ENCODE results near the gene MSH5. TPM values are rescaled to one million over a fixed set of nuclear protein-coding genes. Genes with fewer than 3 reads are reported as not detected.

Gene MSH5
- total and polyA plus RNA-seq, 2 of the 13 experiments (the other 11 are each of a cell fraction or from before 2014, with no cell fraction given): 10.2 to 38.7 TPM

DNA sequence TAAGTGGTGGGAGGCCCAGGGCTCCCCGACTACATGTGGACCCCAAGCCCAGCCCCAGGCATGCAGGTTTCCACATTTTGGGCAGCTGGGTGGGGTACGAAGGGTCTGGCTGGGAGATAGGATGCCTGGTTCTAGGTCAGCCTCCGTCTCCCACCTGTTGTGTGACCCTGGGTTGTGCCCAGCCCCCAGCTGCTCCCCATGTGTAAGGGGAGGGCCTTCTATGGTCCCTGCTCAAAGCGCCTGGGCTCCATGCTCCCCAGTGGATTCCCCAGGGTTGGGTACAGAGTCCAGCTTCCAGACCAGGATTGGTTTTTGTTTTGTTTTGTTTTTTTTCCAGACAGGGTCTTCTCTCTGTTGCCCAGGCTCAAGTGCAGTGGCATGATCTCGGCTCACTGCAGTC lies 38.4 kb downstream of the MSH5 start (continued):
- TF ChIP-seq ZNF12 (CRISPR knock-in tag; IDR thresholded peaks at IDR 0.05): no peak
- no peak for TF ChIP-seq ZNF382 (CRISPR knock-in tag; IDR thresholded peaks at IDR 0.05; ENCODE audit: borderline replicate concordance)
- no peak for TF ChIP-seq GTF2F1 (IDR thresholded peaks at IDR 0.05; ENCODE audit: low read length)
- TF ChIP-seq, protein P1, sequence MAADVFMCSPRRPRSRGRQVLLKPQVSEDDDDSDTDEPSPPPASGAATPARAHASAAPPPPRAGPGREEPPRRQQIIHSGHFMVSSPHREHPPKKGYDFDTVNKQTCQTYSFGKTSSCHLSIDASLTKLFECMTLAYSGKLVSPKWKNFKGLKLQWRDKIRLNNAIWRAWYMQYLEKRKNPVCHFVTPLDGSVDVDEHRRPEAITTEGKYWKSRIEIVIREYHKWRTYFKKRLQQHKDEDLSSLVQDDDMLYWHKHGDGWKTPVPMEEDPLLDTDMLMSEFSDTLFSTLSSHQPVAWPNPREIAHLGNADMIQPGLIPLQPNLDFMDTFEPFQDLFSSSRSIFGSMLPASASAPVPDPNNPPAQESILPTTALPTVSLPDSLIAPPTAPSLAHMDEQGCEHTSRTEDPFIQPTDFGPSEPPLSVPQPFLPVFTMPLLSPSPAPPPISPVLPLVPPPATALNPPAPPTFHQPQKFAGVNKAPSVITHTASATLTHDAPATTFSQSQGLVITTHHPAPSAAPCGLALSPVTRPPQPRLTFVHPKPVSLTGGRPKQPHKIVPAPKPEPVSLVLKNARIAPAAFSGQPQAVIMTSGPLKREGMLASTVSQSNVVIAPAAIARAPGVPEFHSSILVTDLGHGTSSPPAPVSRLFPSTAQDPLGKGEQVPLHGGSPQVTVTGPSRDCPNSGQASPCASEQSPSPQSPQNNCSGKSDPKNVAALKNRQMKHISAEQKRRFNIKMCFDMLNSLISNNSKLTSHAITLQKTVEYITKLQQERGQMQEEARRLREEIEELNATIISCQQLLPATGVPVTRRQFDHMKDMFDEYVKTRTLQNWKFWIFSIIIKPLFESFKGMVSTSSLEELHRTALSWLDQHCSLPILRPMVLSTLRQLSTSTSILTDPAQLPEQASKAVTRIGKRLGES (CRISPR knock-in tag; IDR thresholded peaks at IDR 0.05; ENCODE audit: borderline replicate concordance): no peak
- TF ChIP-seq ZNF546 (CRISPR knock-in tag; conservative IDR thresholded peaks at IDR 0.05): no peak
- TF ChIP-seq MLLT10 (CRISPR knock-in tag; IDR thresholded peaks at IDR 0.05): no peak
- 0 out of 2 replicates have a peak, but pooled peaks have one; percentile 35 for TF ChIP-seq ZBTB7A (CRISPR knock-in tag; IDR thresholded peaks at IDR 0.05)
- no peak for TF ChIP-seq ZBTB34 (CRISPR knock-in tag; IDR thresholded peaks at IDR 0.05)
- TF ChIP-seq ZNF746 (CRISPR knock-in tag; IDR thresholded peaks at IDR 0.05): no peak
- TF ChIP-seq ZNF598 (CRISPR knock-in tag; IDR thresholded peaks at IDR 0.05; ENCODE audit: borderline replicate concordance): 0 out of 2 replicates have a peak, but pooled peaks have one; percentile 62
- TF ChIP-seq ZIK1 (CRISPR knock-in tag; IDR thresholded peaks at IDR 0.05; ENCODE audit: borderline replicate concordance, low read depth): no peak
- no peak for TF ChIP-seq IRF2 (CRISPR knock-in tag; IDR thresholded peaks at IDR 0.05)
- TF ChIP-seq MYPOP (CRISPR knock-in tag; IDR thresholded peaks at IDR 0.05): no peak
- no peak for TF ChIP-seq TCF7 (IDR thresholded peaks at IDR 0.05; ENCODE audit: low read depth)
- TF ChIP-seq, protein P2, sequence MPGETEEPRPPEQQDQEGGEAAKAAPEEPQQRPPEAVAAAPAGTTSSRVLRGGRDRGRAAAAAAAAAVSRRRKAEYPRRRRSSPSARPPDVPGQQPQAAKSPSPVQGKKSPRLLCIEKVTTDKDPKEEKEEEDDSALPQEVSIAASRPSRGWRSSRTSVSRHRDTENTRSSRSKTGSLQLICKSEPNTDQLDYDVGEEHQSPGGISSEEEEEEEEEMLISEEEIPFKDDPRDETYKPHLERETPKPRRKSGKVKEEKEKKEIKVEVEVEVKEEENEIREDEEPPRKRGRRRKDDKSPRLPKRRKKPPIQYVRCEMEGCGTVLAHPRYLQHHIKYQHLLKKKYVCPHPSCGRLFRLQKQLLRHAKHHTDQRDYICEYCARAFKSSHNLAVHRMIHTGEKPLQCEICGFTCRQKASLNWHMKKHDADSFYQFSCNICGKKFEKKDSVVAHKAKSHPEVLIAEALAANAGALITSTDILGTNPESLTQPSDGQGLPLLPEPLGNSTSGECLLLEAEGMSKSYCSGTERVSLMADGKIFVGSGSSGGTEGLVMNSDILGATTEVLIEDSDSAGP (CRISPR knock-in tag; IDR thresholded peaks at IDR 0.05; ENCODE audit: borderline replicate concordance): no peak
- TF ChIP-seq ZMYM2 (CRISPR knock-in tag; IDR thresholded peaks at IDR 0.05): no peak
- TF ChIP-seq ZMYM4 (CRISPR knock-in tag; IDR thresholded peaks at IDR 0.05): peak; percentile 22; the same call in 1 of the 2 replicates
- TF ChIP-seq KDM5B (CRISPR knock-in tag; IDR thresholded peaks at IDR 0.05; ENCODE audit: borderline replicate concordance): no peak
- no peak for TF ChIP-seq KLF16 (CRISPR knock-in tag; IDR thresholded peaks at IDR 0.05)
- TF ChIP-seq, protein P3, sequence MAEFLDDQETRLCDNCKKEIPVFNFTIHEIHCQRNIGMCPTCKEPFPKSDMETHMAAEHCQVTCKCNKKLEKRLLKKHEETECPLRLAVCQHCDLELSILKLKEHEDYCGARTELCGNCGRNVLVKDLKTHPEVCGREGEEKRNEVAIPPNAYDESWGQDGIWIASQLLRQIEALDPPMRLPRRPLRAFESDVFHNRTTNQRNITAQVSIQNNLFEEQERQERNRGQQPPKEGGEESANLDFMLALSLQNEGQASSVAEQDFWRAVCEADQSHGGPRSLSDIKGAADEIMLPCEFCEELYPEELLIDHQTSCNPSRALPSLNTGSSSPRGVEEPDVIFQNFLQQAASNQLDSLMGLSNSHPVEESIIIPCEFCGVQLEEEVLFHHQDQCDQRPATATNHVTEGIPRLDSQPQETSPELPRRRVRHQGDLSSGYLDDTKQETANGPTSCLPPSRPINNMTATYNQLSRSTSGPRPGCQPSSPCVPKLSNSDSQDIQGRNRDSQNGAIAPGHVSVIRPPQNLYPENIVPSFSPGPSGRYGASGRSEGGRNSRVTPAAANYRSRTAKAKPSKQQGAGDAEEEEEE (CRISPR knock-in tag; IDR thresholded peaks at IDR 0.05; ENCODE audit: borderline replicate concordance): no peak

Measured in HepG2 (cell line).